ENCODE data around the gene PRKN. TPM values are rescaled to one million over a fixed set of nuclear protein-coding genes. Genes with fewer than 3 reads are reported as not detected.

The PRKN gene
- total RNA-seq, 1 donor from 2014 or later: 2.8 TPM

DNA sequence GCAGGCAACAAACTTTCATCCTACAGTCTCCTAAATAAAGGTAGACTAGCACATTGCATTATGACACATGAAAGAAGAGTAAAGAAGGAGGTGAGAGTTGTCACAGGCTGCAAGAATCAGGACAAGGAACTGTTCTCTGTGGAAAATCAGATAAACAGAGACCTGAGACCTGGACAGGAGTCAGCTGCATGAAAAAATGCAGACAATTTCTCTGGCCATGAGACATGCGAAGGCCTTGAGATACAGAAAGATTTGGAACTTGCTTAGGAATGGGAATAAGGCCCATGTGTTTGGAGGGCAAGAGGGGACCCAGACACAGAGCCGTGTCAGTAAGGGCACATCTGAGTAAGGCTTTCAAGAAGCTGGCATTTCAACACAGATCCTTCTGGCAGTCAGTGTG is 779.1 kb downstream of the PRKN start:
- no peaks in the 10 kb centered on the region for H3F3A ChIP-seq (ENCODE audit: low read depth)
- H3K27ac ChIP-seq: no peak overlapping the region
- H3K4me3 ChIP-seq: no peak overlapping the region
- no peaks in the 10 kb centered on the region for H4K20me1 ChIP-seq (ENCODE audit: low read depth)
- no peak overlapping the region for H3K9ac ChIP-seq
- H3K36me3 ChIP-seq: no peaks in the 10 kb centered on the region
- H3K27me3 Mint-ChIP-seq (ENCODE audit: insufficient read depth, low read depth): peaks cover 2% of the 10 kb centered on the region
- H3K4me1 ChIP-seq: no peaks in the 10 kb centered on the region
- H3K4me3 Mint-ChIP-seq: no peak overlapping the region
- H3K27ac Mint-ChIP-seq: no peak overlapping the region
- peaks cover 15% of the 10 kb centered on the region for H3K4me1 Mint-ChIP-seq
- H3K27me3 ChIP-seq: no peaks in the 10 kb centered on the region
- DNase-seq (ENCODE audit: low spot score): no peak
- TF ChIP-seq CTCF (IDR thresholded peaks at IDR 0.05) (no peak), EZH2 (IDR thresholded peaks at IDR 0.05) (no peak)
- no peak overlapping the region for H2AFZ ChIP-seq (replicated peaks)
- H3K36me3 Mint-ChIP-seq: peaks cover 4% of the 10 kb centered on the region
- no peaks in the 10 kb centered on the region for H3K9me3 ChIP-seq (ENCODE audit: low read depth)
- peaks cover 13% of the 10 kb centered on the region for H3K9me3 Mint-ChIP-seq
- no peak overlapping the region for H3K4me2 ChIP-seq
- no peaks in the 10 kb centered on the region for H3K79me2 ChIP-seq (ENCODE audit: low read depth)

GRCh38 chr6:161947371-161947770 is 780.2 kb downstream of the PRKN start:
- no peaks in the 10 kb centered on the region for H3K27me3 ChIP-seq
- no peak for DNase-seq (ENCODE audit: low spot score)
- no peaks in the 10 kb centered on the region for H3K79me2 ChIP-seq (ENCODE audit: low read depth)
- H3K9ac ChIP-seq: no peak overlapping the region
- H2AFZ ChIP-seq (replicated peaks): no peak overlapping the region
- no peak for TF ChIP-seq CTCF (IDR thresholded peaks at IDR 0.05)
- no peak for TF ChIP-seq EZH2 (IDR thresholded peaks at IDR 0.05)
- TF ChIP-seq EZH2phosphoT487 (IDR thresholded peaks at IDR 0.05): no peak
- H3F3A ChIP-seq (ENCODE audit: low read depth): no peaks in the 10 kb centered on the region
- peaks cover 13% of the 10 kb centered on the region for H3K9me3 Mint-ChIP-seq
- H3K27ac ChIP-seq: no peak overlapping the region
- H3K27me3 Mint-ChIP-seq (ENCODE audit: insufficient read depth, low read depth): peaks cover 2% of the 10 kb centered on the region
- no peaks in the 10 kb centered on the region for H4K20me1 ChIP-seq (ENCODE audit: low read depth)
- peaks cover 4% of the 10 kb centered on the region for H3K36me3 Mint-ChIP-seq
- no peak overlapping the region for H3K4me2 ChIP-seq
- H3K4me1 Mint-ChIP-seq: peaks cover 15% of the 10 kb centered on the region
- no peak overlapping the region for H3K4me3 Mint-ChIP-seq
- no peaks in the 10 kb centered on the region for H3K4me1 ChIP-seq
- no peak overlapping the region for H3K4me3 ChIP-seq
- H3K27ac Mint-ChIP-seq: no peak overlapping the region
- no peaks in the 10 kb centered on the region for H3K36me3 ChIP-seq
- H3K9me3 ChIP-seq (ENCODE audit: low read depth): no peaks in the 10 kb centered on the region

GRCh38 chr6:161946461-161946860 is 781.1 kb downstream of the PRKN start:
- peaks cover 4% of the 10 kb centered on the region for H3K36me3 Mint-ChIP-seq
- Histone ChIP-seq H3K9ac (no peak overlapping the region), H2AFZ (replicated peaks) (no peak overlapping the region), H3K4me1 (no peaks in the 10 kb centered on the region), H3K4me2 (no peak overlapping the region), H3K27me3 (no peaks in the 10 kb centered on the region), H4K20me1 (ENCODE audit: low read depth) (no peaks in the 10 kb centered on the region), H3K36me3 (no peaks in the 10 kb centered on the region), H3K9me3 (ENCODE audit: low read depth) (no peaks in the 10 kb centered on the region), H3K4me3 (no peak overlapping the region), H3K79me2 (ENCODE audit: low read depth) (no peaks in the 10 kb centered on the region), H3F3A (ENCODE audit: low read depth) (no peaks in the 10 kb centered on the region), H3K27ac (no peak overlapping the region)
- H3K27me3 Mint-ChIP-seq (ENCODE audit: insufficient read depth, low read depth): no peaks in the 10 kb centered on the region
- TF ChIP-seq CTCF (IDR thresholded peaks at IDR 0.05) (no peak), EZH2phosphoT487 (IDR thresholded peaks at IDR 0.05) (no peak)
- H3K4me3 Mint-ChIP-seq: no peak overlapping the region
- no peak for DNase-seq (ENCODE audit: low spot score)
- peaks cover 13% of the 10 kb centered on the region for H3K9me3 Mint-ChIP-seq
- H3K27ac Mint-ChIP-seq: no peak overlapping the region
- H3K4me1 Mint-ChIP-seq: peaks cover 14% of the 10 kb centered on the region

DNA sequence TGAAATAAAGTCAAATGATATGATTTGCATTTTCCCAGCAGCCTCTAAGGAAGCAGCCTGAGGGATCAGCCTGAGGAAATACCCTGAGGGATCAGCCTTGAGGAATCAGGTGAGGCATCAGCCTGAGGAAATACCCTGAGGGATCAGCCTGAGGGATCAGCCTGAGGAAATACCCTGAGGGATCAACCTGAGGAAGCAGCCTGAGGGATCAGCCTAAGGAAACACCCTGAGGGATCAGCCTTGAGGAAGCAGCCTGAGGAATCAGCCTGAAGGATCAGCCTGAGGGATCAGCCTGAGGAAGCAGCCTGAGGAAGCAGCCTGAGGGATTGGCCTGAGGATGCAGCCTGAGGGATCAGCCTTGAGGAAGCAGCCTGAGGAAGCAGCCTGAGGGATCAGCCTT is 784.0 kb downstream of the PRKN start:
- Histone ChIP-seq H3K79me2 (ENCODE audit: low read depth) (no peaks in the 10 kb centered on the region), H2AFZ (replicated peaks) (no peak overlapping the region), H4K20me1 (ENCODE audit: low read depth) (no peaks in the 10 kb centered on the region), H3K4me2 (no peak overlapping the region), H3F3A (ENCODE audit: low read depth) (no peaks in the 10 kb centered on the region), H3K4me1 (no peaks in the 10 kb centered on the region), H3K36me3 (no peaks in the 10 kb centered on the region), H3K27ac (no peak overlapping the region), H3K9me3 (ENCODE audit: low read depth) (no peaks in the 10 kb centered on the region), H3K9ac (no peak overlapping the region), H3K27me3 (no peaks in the 10 kb centered on the region), H3K4me3 (no peak overlapping the region)
- peaks cover 9% of the 10 kb centered on the region for H3K4me1 Mint-ChIP-seq
- TF ChIP-seq CTCF (IDR thresholded peaks at IDR 0.05) (no peak), EZH2phosphoT487 (IDR thresholded peaks at IDR 0.05) (no peak), EZH2 (IDR thresholded peaks at IDR 0.05) (no peak)
- no peak overlapping the region for H3K27ac Mint-ChIP-seq
- DNase-seq (ENCODE audit: low spot score): no peak
- H3K36me3 Mint-ChIP-seq: no peaks in the 10 kb centered on the region
- H3K4me3 Mint-ChIP-seq: no peak overlapping the region
- no peaks in the 10 kb centered on the region for H3K27me3 Mint-ChIP-seq (ENCODE audit: insufficient read depth, low read depth)
- no peaks in the 10 kb centered on the region for H3K9me3 Mint-ChIP-seq

Data from neural progenitor cell (in vitro differentiated cells).